HG03045 (cell line): Measurements from ENCODE around the gene SMS.
"Not testable (repeated sequence)": the region's sequence is repeated elsewhere in the genome, so short reads cannot be mapped to it uniquely, and the experiment has no call there.

ENCODE experiments used
- ATAC-seq: cut with Tn5 transposase; IDR thresholded peaks from one replicate; pipeline ENCODE4 v1.9.1; 2021; ENCODE audit warnings: mild to moderate bottlenecking, moderate library complexity; ENCODE audit not compliant: unreplicated experiment

Gene SMS

DNA sequence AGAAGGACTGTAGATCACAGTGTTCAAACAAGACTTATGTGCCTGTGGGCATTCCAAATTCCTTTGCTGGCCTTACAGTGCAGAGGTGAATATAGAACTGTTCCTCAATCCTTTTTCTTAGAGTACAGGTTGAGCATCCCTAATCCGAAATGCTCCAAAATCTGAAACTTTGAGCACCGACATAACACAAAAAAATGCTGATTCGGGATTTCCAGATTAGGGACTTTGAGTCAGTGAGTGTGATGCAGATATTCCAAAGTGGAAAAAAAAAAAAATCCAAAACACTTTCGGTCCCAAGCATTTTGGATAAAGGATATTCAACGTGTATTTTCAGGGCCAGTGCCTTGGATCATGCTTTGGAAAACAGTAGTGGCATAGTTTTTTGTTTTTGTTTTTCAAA lies 9.2 kb downstream of the SMS start:
- no peak for ATAC-seq

- not testable (repeated sequence) for ATAC-seq
Observed at GRCh38 chrX:21950557-21950956, 10.0 kb downstream of the SMS start.

DNA sequence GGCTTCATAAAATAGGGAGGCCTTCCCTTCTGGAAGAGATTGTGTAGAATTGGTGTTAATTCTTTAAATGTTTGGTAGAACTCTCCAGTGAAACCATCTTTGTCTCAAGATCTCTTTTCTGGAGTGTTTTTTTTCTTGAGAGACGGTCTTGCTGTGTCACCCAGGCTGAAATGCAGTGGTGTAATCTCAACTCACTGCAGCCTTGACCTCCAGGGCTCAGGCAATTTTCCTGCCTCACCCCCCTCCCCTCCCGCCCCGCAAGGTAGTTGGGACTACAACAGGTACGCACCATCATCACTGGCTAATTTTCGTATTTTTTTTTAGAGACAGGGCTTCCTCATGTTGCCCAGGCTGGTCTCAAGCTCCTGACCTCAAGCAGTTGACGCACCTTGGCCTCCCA lies 12.1 kb downstream of the SMS start:
- no peak for ATAC-seq

DNA sequence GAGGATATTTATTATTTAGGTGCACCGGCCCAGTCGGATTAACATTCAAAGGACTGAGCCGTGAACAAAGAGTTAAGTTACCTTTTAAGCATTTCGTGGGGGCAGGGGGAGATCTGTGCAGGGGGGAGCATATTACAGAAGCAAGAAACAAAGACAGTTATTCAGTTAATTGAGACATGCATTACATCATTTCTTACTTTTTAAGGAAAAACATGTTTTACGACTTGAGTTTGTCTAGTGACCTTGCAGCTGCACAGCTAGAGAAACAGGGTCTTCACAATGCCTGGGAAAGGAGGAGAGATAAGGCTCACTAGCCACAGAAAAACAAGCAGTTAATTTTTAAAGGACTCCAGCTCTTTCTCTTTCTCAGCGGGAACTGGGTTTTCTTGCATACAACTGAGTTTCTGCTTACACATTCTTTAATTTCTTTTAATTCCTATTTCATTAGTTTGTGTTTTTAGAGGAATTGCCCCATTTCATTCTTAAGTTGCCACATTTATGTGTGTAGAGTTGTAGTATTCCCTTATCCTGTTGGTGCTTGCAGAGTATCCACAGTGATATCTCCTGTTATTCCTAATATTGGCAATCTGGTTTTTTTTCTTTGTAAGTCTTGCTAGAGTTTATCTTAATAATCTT lies 12.8 kb downstream of the SMS start:
- ATAC-seq = not testable (repeated sequence)

GRCh38 chrX:21955403-21956189 lies 15.1 kb downstream of the SMS start:
- ATAC-seq = no peak

DNA sequence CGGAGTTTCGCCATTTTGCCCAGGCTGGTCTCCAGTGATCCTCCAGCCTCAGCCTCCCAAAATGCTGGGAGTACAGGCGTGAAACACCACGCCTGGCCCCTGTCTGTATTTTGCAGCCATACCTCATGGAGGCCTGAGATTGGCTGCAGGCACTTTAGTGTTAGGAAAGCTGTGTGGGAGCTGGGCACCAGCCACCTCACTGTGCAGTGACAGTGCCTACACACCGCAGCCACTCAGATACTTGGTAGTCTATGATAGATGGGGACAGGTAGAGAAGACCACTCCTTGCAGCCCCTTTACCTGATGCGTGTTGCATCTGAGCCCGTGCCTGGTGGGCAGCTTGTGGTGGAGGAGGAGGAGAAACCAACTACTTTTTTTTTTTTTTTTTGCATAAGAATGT lies 16.3 kb downstream of the SMS start:
- no peak for ATAC-seq

DNA sequence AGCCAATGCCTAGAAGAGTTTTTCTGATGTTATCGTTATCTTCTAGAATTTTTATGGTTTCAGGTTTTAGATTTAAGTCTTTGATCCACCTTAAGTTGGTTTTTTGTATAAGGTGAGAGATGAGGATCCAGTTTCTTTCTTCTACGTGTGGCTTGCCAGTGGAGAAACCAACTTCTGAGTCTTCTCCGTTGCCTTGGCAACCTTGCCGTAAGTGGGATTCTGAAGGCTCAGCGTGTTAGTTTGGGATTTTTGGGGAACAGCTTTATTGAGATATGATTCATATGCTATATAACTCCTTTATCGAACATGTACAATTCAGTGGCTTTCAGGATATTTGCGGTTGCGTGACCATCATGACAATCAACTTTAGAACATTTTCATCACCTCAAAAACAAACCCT lies 17.7 kb downstream of the SMS start:
- no peak for ATAC-seq

GRCh38 chrX:21958916-21959315 lies 18.4 kb downstream of the SMS start:
- no peak for ATAC-seq

- ATAC-seq = no peak
Observed at GRCh38 chrX:21959362-21960051, 19.0 kb downstream of the SMS start.

DNA sequence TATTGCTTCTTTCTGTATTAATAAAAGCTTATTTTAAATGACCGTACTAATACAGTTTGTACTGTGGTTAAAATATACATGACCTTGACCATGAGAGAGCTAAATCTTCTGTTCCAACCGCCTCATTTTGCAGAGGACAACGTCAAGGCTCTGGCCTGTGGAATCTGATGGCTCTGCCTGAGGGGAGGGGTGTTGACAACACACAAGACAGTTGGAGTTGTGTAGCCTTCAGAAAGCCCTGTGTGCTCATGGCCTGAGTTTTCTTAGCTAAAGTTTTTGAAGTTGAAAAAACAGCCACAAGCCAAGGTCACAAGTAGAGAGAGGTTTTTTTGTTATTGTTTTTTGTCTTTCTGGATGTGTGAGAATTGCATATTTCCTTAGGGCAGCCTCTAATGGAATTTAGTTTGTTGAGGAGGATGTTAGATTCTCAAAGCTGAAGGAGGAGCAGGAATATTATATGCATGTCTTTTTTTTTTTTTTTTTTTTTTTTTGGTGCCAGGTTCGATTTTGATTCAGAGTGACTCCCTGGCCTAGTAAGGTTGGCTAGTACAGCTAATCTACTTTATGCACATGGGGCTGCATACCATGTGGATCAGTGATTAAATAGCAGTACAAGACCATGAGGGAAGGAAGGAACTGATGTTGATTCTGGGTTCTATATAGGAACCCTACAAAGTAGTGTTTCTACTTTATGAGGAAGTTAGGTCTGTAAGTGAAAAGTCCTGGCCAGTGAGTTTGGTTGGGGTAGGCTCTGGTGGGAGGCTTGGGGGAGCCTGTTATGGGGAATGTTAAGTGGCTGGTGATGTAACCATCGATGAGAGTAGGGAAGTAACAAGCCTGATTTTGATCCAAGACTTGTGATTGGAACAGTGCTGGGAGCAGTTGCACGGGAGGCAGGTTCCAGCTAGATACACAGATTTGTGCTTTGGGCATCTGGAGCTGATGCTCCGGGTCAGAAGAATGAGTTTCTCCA lies 20.3 kb downstream of the SMS start:
- no peak for ATAC-seq

GRCh38 chrX:21962361-21962760 lies 21.9 kb downstream of the SMS start:
- ATAC-seq = no peak

DNA sequence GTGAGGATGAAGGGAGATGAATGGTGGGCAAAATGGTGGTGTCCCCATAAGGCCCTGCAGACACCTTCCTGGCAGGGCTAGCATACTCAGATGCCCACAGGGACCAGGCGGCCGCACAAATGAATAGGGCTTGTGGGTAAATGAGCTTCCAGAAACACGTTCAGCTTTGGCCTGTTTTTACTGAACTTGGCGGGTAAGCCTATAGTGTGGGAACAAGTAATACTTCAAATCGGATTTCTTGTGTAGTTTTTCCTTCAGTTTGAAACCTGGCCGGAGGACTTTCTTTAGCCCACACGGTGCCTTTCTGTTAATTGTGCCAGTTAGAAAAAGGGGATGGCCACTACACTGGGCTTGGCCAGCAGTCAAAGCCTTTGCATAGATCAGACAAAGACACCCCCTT lies 22.8 kb downstream of the SMS start:
- no peak for ATAC-seq

GRCh38 chrX:21963731-21964405 lies 23.4 kb downstream of the SMS start:
- ATAC-seq = no peak

DNA sequence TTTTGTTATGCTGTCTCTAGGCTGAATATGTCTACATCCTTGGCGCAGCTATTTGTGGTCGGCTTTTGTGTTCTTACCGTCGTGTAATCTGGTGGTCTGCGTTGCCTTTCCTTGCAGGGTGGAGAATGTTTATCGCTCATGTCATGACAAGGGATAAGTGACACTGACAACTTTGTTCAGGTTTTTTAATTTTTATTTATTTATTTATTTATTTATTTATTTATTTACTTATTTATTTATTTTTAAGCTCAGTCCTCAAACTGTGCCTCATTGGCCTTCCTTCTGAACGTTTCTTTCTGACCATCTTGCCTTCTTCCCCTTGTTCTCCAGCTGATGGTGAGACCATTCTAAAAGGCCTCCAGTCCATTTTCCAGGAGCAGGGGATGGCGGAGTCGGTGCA lies 26.4 kb downstream of the SMS start:
- ATAC-seq = no peak

- no peak for ATAC-seq
Observed at GRCh38 chrX:21968333-21968732, 27.8 kb downstream of the SMS start.

GRCh38 chrX:21970326-21970725 lies 29.8 kb downstream of the SMS start:
- no peak for ATAC-seq

- no peak for ATAC-seq
Observed at GRCh38 chrX:21972046-21972445, 31.5 kb downstream of the SMS start.

DNA sequence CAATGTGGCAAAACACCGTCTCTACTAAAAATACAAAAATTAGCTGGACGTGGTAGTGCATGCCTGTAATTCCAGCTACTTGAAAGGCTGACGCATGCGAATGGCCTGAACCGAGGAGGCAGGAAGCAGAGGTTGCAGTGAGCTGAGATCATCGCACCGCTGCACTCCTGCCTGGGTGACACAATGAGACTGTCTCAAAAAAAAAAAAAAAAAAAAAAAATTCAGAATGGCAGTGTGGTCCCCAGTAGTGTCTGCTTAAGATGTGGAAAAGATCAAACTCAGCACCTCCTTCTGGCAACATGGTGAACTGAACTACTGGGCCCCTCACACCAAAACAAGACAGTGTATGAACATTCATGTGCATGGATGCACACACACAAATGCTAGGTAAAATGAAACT lies 32.2 kb downstream of the SMS start:
- no peak for ATAC-seq

DNA sequence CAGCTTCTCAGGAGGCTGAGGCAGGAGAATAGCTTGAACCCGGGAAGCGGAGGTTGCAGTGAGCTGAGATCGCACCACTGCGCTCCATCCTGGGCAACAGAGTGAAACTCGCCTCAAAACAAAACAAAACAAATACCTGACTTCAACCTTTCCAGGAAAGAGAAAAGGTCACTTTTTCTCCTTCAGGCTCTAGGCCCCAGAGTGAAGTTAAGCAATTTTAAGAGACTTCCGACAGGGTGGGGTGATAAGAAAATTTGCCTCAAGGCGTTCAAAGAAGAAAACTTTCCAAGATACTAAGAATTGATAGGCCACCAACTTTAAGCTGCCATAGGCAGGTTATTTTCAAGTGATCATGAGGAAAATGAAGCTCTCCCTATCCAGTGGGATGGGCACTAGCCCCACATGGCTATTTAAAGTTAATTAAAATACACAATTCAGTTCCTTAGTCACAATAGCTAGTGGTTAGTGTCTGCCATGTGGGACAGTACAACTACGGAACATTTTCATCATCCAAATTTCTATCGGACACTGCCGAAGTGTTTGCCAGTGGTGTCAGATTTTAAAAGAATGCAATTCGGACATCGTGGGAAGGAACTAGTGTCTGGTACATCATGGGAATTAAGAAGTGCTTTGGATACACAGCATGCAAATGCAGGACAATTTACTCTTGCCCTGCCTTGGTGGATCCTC lies 33.0 kb downstream of the SMS start:
- no peak for ATAC-seq

- no peak for ATAC-seq
Observed at GRCh38 chrX:21974011-21974385, 33.5 kb downstream of the SMS start.
